SU-DHL-6 (cell line): ENCODE data around the gene CRKL.

ENCODE experiments used
- CTCF ChIP-seq: fragments of 200-600 bp; sonication (generic); IDR thresholded peaks from one replicate; pipeline ENCODE4 v1.5.1; 2017; ENCODE audit warnings: antibody characterized with exemption, mild to moderate bottlenecking, low read length, moderate library complexity; ENCODE audit not compliant: insufficient read depth, poor library complexity, severe bottlenecking
- EZH2phosphoT487 ChIP-seq: fragments of 200-600 bp; sonication (generic), shearing (Covaris generic); conservative IDR thresholded peaks from 2 replicates; pipeline ENCODE4 v1.6.1; 2018; ENCODE audit warnings: mild to moderate bottlenecking, antibody characterized with exemption, low read length, moderate library complexity, mixed read lengths

GRCh38 chr22:20899827-20900423 lies 17.3 kb upstream of the CRKL start:
- no peak for TF ChIP-seq CTCF
- TF ChIP-seq EZH2phosphoT487, result no peak
